Thymus (tissue), 11 donors: Measurements from ENCODE around the gene PPP1R7. TPM values are rescaled to one million over a fixed set of nuclear protein-coding genes. Genes with fewer than 3 reads are reported as not detected.

ENCODE experiments used
- DNase-seq, 9 donors: peaks; one replicate each; pipeline ENCODE4 v3.0.0-alpha.2; 2013; ENCODE audit warnings: low spot score in 9 of 9, low read depth in 6 of 9, missing footprints in 1 of 9
- H3K27ac ChIP-seq, 2 donors: one replicate each; pipeline ENCODE4 v1.5.1; 2013; ENCODE audit warnings: control low read depth in 1 of 2, low read depth in 1 of 2, low read length in 1 of 2, mild to moderate bottlenecking in 1 of 2, moderate library complexity in 1 of 2
- H3K27me3 ChIP-seq, 2 donors: one replicate each; pipeline ENCODE4 v1.5.1; 2013; ENCODE audit warnings: low read length in 1 of 2; ENCODE audit not compliant: control insufficient read depth in 2 of 2, insufficient read depth in 1 of 2
- H3K36me3 ChIP-seq, 2 donors: one replicate each; pipeline ENCODE4 v1.5.1; 2013; ENCODE audit warnings: low read length in 1 of 2, mild to moderate bottlenecking in 1 of 2, moderate library complexity in 1 of 2; ENCODE audit not compliant: control insufficient read depth in 2 of 2, insufficient read depth in 2 of 2
- H3K4me1 ChIP-seq, 2 donors: one replicate each; pipeline ENCODE4 v1.5.1; 2013; ENCODE audit warnings: low read length in 2 of 2; ENCODE audit not compliant: control insufficient read depth in 2 of 2, insufficient read depth in 2 of 2
- H3K4me3 ChIP-seq, 2 donors: one replicate each; pipeline ENCODE4 v1.5.1; 2013; ENCODE audit warnings: low read length in 2 of 2, control low read depth in 1 of 2, mild to moderate bottlenecking in 1 of 2
- H3K9me3 ChIP-seq, 2 donors: one replicate each; pipeline ENCODE4 v1.5.1; 2013; ENCODE audit warnings: low read length in 1 of 2, mild to moderate bottlenecking in 1 of 2; ENCODE audit not compliant: control insufficient read depth in 2 of 2, insufficient read depth in 1 of 2
- WGBS: extraction: QIAGEN DNeasy Blood & Tissue Kit; methylation state at CpG from one replicate; pipeline ENCODE4 v1.1.7; 2013; 5-methylcytosine and 5-hydroxymethylcytosine counted together
- polyA plus RNA-seq: library from polyadenylated mRNA; stranded (reverse); fragments of 200-250 nt; gene quantifications from one replicate; pipeline ENCODE4 v1.2.3, GENCODE V29; 2013
- total RNA-seq: library from RNA; stranded (reverse); fragments of 120-200 nt; gene quantifications from one replicate; pipeline ENCODE4 v1.2.4, GENCODE V29; 2013
- donor health status: healthy.

The PPP1R7 gene
- total and polyA plus RNA-seq, 2 donors, result 63.7 to 78.9 TPM

DNA sequence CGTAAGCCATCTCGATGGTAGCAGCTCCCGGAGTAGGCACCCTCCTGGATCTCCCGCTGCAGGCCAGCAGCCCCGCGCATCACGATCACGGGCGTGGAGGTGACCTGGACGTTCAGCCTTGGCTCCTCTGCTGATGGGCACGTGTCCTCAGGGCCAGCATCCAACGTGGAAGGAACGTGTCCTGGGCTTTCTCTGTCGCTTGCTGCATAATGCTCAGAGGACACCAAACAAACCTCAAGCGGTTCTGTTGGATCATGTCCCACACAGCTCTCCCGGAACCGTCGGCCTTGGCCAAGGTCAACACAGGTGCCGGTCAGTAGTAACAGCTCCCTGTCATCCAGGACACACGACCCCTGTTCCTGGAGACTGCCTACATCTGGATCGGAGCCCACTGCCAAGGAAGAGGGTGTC lies 24.1 kb upstream of the PPP1R7 start:
- DNase-seq, result no peak
- Histone ChIP-seq H3K4me1 (peaks cover 0 to 17% of the 10 kb centered on the region in 2 donors), H3K27ac (no peak overlapping the region)

GRCh38 chr2:241126771-241127202 lies 23.5 kb upstream of the PPP1R7 start:
- Histone ChIP-seq H3K27ac (peak overlapping the region in 1 of 2 donors; percentile 56), H3K27me3 (no peaks in the 10 kb centered on the region), H3K4me3 (no peak overlapping the region), H3K4me1 (peaks cover 0 to 17% of the 10 kb centered on the region in 2 donors), H3K9me3 (no peaks in the 10 kb centered on the region), H3K36me3 (peaks cover 30 to 37% of the 10 kb centered on the region in 2 donors)
- DNase-seq, result no peak
- WGBS, result 98% methylated on average over 18 of the region's 18 CpGs

More for the DNA sequence above, 24.1 kb upstream of the PPP1R7 start:
- Histone ChIP-seq H3K9me3 (no peaks in the 10 kb centered on the region), H3K36me3 (peaks cover 30 to 37% of the 10 kb centered on the region in 2 donors), H3K27me3 (no peaks in the 10 kb centered on the region), H3K4me3 (no peak overlapping the region)
- WGBS, result 95% methylated on average over 21 of the region's 21 CpGs

GRCh38 chr2:241128266-241128665 lies 22.0 kb upstream of the PPP1R7 start:
- 96% methylated on average over 8 of the region's 8 CpGs for WGBS

GRCh38 chr2:241129086-241129871 lies 21.0 kb upstream of the PPP1R7 start:
- Histone ChIP-seq H3K27me3 (no peaks in the 10 kb centered on the region), H3K4me1 (peaks cover 0 to 17% of the 10 kb centered on the region in 2 donors), H3K9me3 (no peaks in the 10 kb centered on the region), H3K27ac (peak overlapping the region in 1 of 2 donors; percentile 18), H3K4me3 (no peak overlapping the region), H3K36me3 (peaks cover 22 to 24% of the 10 kb centered on the region in 2 donors)
- no peak for DNase-seq
- 95% methylated on average over 12 of the region's 12 CpGs for WGBS

More at GRCh38 chr2:241128266-241128665, 22.0 kb upstream of the PPP1R7 start:
- Histone ChIP-seq H3K9me3 (no peaks in the 10 kb centered on the region), H3K27me3 (no peaks in the 10 kb centered on the region), H3K4me1 (peaks cover 0 to 17% of the 10 kb centered on the region in 2 donors), H3K36me3 (peaks cover 22 to 28% of the 10 kb centered on the region in 2 donors), H3K4me3 (no peak overlapping the region), H3K27ac (peak overlapping the region; percentile 12 to 58)
- no peak for DNase-seq

DNA sequence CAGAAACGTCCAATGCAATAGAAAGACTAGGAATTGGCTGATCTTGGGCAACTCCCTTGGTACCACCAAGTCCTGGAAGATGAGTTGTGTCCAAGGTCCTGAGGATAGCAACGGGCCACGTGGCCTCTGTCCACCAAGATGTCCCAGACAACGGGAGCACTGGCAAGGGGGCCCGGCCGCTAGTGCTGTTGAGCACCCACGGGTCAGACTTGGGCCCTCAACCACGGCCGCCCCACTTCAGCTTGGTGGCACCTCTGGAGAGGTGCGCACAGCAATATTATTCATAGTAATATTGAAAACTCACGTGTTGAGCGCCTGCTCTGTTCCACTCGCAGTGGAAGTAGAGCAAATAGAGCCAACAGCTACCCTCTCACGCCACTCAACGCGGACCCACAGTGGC lies 20.0 kb upstream of the PPP1R7 start:
- peaks cover 0 to 17% of the 10 kb centered on the region in 2 donors for H3K4me1 ChIP-seq
- 94% methylated on average over 16 of the region's 16 CpGs for WGBS
- no peak overlapping the region for H3K4me3 ChIP-seq
- peaks cover 28 to 29% of the 10 kb centered on the region in 2 donors for H3K36me3 ChIP-seq
- no peak for DNase-seq
- H3K27me3 ChIP-seq, result no peaks in the 10 kb centered on the region
- H3K9me3 ChIP-seq, result no peaks in the 10 kb centered on the region
- H3K27ac ChIP-seq, result no peak overlapping the region

DNA sequence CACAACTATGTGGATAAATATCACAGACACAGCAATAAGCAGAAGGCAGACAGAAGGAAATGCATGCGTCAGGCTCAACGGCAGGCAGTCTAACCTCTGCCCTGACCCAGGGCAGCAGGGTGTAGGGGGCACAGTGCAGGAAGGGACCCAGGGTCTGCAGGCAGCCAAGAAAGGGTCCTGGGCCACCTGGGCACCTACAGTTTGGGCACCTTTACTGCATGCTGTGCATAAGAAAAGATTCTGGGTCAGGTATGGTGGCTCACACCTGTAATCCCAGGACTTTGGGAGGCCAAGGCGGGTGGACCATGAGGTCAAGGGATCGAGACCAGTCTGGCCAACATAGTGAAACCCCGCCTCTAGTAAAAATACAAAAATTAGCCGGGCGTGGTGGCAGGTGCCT lies 18.7 kb upstream of the PPP1R7 start:
- DNase-seq, result no peak
- WGBS, result 92% methylated on average over 7 of the region's 7 CpGs

DNA sequence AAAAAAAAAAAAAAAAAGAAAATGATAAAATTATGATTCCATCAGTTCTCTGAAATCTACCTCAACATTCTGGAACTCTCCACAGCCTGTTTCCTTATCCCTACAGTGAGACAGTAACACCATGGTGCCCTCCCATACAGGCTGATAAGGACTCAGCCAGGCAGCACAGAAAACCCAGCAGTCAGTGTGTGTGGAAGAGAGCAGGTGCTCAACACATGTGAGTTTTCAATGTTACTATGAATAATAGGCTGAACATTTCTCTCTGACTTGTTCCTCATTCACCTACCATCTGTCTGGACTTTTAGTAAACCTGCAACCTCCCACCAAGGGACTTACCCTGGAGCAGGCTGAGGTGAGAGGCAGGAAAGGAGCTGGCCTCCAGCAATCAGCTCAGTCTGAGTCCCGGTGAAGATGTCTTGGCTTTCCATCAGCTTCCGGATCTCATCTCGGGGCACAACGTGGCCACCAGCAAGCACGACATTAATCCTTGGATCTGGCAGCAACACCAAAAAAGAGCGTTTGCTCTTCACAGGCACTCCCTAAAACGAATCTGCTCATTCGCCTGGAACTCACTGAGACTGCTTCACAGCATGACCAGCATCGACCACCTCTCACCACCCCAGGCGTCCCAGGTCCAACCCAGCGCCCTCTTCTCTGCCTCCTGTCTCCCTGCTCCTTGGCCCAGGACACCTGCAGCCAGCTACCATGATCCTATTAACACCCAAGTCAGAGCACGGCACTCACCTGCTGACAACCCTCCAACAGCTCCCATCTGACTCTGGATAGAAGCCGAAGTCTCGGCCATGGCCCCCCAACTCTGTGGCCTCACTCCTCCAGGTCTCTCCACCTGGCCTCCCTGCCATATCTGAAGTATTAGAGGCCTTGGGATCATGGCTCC lies 17.5 kb upstream of the PPP1R7 start:
- H3K36me3 ChIP-seq, result peaks cover 28 to 37% of the 10 kb centered on the region in 2 donors
- DNase-seq, result no peak

More for the DNA sequence above, 18.7 kb upstream of the PPP1R7 start:
- no peak overlapping the region for H3K27ac ChIP-seq
- H3K4me1 ChIP-seq, result peaks cover 0 to 19% of the 10 kb centered on the region in 2 donors
- peaks cover 27 to 30% of the 10 kb centered on the region in 2 donors for H3K36me3 ChIP-seq
- no peaks in the 10 kb centered on the region for H3K9me3 ChIP-seq
- H3K4me3 ChIP-seq, result no peak overlapping the region
- no peaks in the 10 kb centered on the region for H3K27me3 ChIP-seq

DNA sequence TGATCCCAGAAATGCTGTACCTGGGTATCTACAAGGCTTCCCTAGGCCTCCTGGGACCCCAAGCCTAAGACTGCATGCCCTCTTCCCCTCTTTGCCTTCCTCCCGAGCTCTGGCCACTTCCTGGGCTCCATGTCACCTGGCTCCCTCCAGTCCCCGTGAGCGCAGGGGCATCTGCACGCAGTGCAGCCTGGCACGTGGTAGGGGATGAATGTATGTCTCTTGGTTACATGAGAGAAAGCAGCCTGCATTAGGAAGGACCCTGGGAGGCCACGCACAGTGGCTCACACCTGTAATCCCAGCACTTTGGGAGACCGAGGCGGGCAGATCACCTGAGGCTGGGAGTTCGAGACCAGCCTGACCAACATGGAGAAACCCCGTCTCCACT lies 16.8 kb upstream of the PPP1R7 start:
- Histone ChIP-seq H3K36me3 (peaks cover 30 to 43% of the 10 kb centered on the region in 2 donors), H3K4me3 (no peak overlapping the region), H3K9me3 (no peaks in the 10 kb centered on the region), H3K27me3 (no peaks in the 10 kb centered on the region), H3K4me1 (peaks cover 0 to 15% of the 10 kb centered on the region in 2 donors), H3K27ac (peak overlapping the region in 1 of 2 donors; percentile 23)
- DNase-seq, result no peak
- 98% methylated on average over 10 of the region's 10 CpGs for WGBS

More for the DNA sequence above, 17.5 kb upstream of the PPP1R7 start:
- peaks cover 0 to 20% of the 10 kb centered on the region in 2 donors for H3K4me1 ChIP-seq
- H3K27me3 ChIP-seq, result no peaks in the 10 kb centered on the region
- no peaks in the 10 kb centered on the region for H3K9me3 ChIP-seq
- no peak overlapping the region for H3K4me3 ChIP-seq
- WGBS, result 97% methylated on average over 14 of the region's 14 CpGs
- peak overlapping the region in 1 of 2 donors; percentile 23 for H3K27ac ChIP-seq
